HG02623 (cell line): Measurements from ENCODE around the gene HHIP.
"Not testable (repeated sequence)": the region's sequence is repeated elsewhere in the genome, so short reads cannot be mapped to it uniquely, and the experiment has no call there.

Source experiments
- ATAC-seq: cut with Tn5 transposase; IDR thresholded peaks from one replicate; pipeline ENCODE4 v1.9.1; 2021; ENCODE audit warnings: moderate library complexity; ENCODE audit not compliant: unreplicated experiment

Gene HHIP

DNA sequence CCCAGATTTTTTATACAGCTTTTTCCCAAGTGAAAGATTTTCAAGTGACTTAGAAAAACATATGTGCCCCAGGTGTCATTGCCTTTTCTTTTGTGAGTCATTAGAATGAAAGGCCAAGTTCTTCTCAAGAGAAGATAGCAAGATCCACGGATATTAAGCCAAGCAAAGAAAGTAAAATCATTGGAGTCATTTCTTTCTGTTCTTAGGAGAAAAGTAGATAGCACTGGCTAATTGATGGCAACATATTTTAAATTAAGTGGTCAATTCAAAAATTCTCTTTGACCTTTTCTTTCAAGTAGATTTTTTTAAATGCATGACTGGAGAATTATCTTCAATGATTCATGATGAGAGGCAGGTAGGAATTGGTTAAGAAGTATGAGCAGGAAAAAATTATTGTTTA is 94.4 kb downstream of the HHIP start:
- ATAC-seq = no peak

- no peak for ATAC-seq
Measured at GRCh38 chr4:144748814-144749555, 103.0 kb downstream of the HHIP start.

DNA sequence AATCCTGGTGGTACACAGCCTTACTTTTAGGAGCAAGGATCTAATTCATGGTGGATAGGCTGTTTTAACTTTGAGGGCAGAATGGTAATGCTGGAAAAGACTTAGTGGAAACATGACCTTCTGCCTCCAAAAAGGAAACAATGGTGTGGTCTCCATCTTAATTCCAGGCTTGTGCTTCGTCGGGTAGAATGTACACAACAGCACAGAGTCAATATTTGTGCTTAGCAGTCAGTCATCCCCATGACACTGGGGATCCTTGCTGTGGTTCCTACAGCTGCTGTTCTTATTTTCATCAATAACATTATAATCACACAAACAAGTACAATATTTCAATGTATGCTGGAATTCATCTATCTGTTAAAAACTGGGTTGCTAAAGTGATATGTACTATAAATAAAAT is 104.4 kb downstream of the HHIP start:
- no peak for ATAC-seq

DNA sequence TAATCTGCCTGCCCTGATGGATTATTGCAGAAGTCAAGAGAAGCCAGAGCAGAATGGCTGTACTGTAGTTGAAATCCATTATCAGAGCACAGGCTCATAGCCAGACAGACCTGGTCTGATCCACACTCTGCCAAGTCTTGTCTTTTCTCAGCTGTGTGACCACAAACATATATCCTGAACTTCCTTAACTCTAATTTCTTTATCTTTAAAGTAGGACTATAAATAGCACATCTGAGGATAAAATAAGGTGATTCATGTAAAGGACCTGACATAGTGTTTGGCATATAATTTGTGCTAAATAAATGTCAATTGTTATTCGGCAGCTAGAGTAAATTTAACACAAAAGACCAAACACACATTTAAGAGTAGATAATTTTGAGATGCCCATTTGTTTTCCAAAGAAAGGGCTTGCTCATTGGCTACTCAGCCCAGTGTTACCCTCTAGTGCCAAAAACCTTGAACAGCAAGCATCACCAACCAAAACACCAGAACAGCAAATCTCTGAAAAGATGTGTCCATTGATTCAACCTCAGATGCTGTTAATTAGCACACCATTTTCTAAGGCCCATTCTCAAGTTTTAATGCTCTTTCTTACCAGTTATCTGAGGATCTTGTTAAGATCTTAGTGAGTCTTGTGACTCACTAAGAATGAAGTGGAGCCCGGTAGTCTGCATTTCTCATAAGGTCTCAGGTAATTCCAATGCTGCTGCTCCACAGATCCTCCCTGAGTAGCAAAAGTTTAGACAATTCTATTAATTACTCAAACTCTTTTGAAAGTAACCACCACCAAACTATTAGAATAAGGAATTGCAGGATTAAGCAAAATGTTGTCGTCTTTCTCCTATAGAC is 108.8 kb downstream of the HHIP start:
- no peak for ATAC-seq

GRCh38 chr4:144757969-144758368 is 112.0 kb downstream of the HHIP start:
- no peak for ATAC-seq

- not testable (repeated sequence) for ATAC-seq
Measured at GRCh38 chr4:144768809-144769208, 122.9 kb downstream of the HHIP start.

- no peak for ATAC-seq
Measured at GRCh38 chr4:144778364-144778763, 132.4 kb downstream of the HHIP start.

DNA sequence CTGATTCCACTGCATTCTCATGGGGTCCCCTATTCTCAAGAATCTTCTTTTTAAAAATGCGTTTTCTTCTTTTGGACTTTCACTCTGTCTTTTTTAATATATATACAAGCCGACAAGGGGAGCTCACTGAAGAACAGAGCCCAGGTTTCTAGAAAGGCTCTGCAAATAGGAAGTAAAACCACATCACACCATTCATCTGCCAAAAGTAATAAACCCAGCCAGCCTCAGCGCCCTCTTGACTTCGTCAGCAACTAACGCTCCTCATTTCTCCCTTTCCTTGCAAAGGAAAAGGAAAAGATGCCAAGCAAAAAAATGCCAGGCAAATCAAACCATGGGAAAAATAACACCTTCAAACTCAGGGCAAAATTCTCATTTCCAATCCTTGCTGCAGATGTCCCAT is 136.4 kb downstream of the HHIP start:
- no peak for ATAC-seq

- ATAC-seq = no peak
Measured at GRCh38 chr4:144785961-144786360, 140.0 kb downstream of the HHIP start.

DNA sequence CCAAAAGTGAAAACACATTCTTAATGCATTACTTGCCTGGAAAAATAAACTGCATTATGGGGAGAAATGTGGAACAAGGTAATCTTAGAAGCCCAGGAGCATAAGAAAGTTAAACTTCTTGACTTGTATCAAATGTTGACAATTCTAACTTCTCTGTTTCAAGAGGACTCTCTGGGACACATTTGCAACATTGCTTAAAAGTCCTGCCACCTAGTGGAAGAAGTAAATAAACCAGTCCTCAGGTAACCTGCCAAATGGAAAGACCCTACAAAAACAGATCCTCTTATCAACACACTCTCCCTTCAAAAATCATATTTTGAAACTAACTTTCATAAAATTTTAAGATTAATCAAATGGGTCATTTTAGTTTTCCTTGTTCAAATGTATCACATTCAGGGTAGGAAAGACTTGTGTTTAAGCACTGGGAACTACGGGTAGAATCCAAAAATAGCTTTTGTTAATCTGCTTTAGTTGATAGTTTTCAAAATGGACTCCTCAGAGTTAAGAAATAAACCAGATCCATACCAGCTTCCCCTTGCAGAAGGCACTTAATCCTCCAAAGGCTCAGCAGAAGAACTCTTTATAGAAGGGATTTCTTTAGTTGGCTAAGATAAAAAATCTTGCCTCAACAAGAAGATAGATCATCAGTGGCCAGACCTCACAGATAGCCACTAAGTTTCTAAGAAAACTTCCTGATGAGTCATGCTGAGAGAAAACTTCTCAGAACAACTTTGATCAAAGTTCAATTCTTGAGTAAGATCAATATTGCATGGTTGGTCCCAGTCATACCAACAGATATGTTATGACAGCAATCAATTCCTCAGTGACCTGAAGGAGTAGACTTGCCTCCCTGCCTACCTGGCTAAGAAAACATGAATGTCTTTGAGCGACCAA is 141.7 kb downstream of the HHIP start:
- ATAC-seq = no peak

- no peak for ATAC-seq
Measured at GRCh38 chr4:144788469-144788868, 142.5 kb downstream of the HHIP start.

DNA sequence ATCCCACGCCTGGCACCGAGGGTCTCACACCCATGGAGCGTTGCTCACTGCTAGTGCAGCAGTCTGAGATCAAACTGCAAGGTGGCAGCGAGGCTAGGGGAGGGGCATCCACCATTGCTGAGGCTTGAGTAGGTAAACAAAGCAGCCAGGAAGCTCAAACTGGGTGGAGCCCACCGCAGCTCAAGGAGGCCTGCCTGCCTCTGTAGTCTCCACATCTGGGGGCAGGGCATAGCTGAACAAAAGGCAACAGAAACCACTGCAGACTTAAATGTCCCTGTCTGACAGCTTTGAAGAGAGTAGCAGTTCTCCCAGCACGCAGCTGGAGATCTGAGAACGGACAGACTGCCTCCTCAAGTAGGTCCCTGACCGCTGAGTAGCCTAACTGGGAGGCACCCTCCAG is 146.0 kb downstream of the HHIP start:
- not testable (repeated sequence) for ATAC-seq
